ENCODE results near the gene FBRSL1. TPM values are rescaled to one million over a fixed set of nuclear protein-coding genes. Genes with fewer than 3 reads are reported as not detected.

FBRSL1 gene
- total and polyA plus RNA-seq, 2 of the 8 experiments (the other 6 are each of a cell fraction or from before 2014, with no cell fraction given) = 18.4 to 109 TPM

DNA sequence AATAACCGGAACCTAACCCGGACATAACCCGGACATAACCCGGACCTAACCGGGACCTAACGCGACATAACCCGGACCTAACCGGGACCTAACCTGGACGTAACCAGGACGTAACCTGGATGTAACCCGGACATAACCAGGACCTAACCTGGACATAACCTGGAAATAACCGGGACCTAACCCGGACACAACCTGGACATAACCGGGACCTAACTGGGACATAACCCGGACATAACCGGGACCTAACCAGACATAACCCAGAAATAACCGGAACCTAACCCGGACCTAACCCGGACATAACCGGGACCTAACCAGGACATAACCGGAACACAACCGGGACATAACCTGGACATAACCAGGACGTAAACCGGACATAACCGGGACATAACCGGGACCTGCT is 6.7 kb upstream of the FBRSL1 start (continued):
- TF ChIP-seq SAP30 (IDR thresholded peaks at IDR 0.05; ENCODE audit: insufficient read depth, insufficient replicate concordance, low read length) (no peak), EGR1 (IDR thresholded peaks at IDR 0.05; ENCODE audit: borderline replicate concordance, low read depth, low read length) (no peak)
